ENCODE data around the gene CCDC187. TPM values are rescaled to one million over a fixed set of nuclear protein-coding genes. Genes with fewer than 3 reads are reported as not detected.

Gene CCDC187
- total RNA-seq, 1 donor: under 0.01 TPM

GRCh38 chr9:136335296-136336155, 31.6 kb upstream of the CCDC187 start:
- no peak for DNase-seq (ENCODE audit: low read depth)
- TF ChIP-seq, protein P1, sequence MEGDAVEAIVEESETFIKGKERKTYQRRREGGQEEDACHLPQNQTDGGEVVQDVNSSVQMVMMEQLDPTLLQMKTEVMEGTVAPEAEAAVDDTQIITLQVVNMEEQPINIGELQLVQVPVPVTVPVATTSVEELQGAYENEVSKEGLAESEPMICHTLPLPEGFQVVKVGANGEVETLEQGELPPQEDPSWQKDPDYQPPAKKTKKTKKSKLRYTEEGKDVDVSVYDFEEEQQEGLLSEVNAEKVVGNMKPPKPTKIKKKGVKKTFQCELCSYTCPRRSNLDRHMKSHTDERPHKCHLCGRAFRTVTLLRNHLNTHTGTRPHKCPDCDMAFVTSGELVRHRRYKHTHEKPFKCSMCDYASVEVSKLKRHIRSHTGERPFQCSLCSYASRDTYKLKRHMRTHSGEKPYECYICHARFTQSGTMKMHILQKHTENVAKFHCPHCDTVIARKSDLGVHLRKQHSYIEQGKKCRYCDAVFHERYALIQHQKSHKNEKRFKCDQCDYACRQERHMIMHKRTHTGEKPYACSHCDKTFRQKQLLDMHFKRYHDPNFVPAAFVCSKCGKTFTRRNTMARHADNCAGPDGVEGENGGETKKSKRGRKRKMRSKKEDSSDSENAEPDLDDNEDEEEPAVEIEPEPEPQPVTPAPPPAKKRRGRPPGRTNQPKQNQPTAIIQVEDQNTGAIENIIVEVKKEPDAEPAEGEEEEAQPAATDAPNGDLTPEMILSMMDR (IDR thresholded peaks at IDR 0.05; ENCODE audit: insufficient read depth, low read depth, low read length): no peak

GRCh38 chr9:136334541-136334940, 30.6 kb upstream of the CCDC187 start:
- TF ChIP-seq, protein P1 (IDR thresholded peaks at IDR 0.05; ENCODE audit: insufficient read depth, low read depth, low read length): no peak
- no peak overlapping the region for H3K4me3 ChIP-seq (ENCODE audit: low read depth, low read length)
- no peak for DNase-seq (ENCODE audit: low read depth)

More at GRCh38 chr9:136335296-136336155, 31.6 kb upstream of the CCDC187 start:
- no peak overlapping the region for H3K4me3 ChIP-seq (ENCODE audit: low read depth, low read length)

DNA sequence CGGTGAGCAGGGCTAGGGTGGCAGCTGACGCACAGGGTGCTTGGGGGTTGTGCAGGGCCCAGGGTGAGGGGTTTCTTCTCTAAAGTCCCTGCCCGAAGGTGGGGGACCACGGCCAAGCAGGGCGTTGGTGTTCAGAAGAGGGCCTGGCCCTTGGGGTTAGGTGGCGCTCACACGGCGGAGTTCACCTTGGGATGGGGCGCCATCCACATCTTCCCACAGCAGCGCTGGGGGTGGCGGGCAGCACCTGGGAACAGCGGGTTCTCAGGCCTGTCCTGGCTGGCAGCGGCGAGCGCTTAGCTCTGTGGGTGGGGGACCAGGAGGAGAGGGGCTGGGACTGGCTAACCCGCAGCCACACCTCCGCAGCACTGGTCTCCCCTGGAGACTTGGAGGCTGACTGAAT, 29.6 kb upstream of the CCDC187 start:
- TF ChIP-seq, protein P1 (IDR thresholded peaks at IDR 0.05; ENCODE audit: insufficient read depth, low read depth, low read length): no peak
- DNase-seq (ENCODE audit: low read depth): no peak
- H3K4me3 ChIP-seq (ENCODE audit: low read depth, low read length): no peak overlapping the region

DNA sequence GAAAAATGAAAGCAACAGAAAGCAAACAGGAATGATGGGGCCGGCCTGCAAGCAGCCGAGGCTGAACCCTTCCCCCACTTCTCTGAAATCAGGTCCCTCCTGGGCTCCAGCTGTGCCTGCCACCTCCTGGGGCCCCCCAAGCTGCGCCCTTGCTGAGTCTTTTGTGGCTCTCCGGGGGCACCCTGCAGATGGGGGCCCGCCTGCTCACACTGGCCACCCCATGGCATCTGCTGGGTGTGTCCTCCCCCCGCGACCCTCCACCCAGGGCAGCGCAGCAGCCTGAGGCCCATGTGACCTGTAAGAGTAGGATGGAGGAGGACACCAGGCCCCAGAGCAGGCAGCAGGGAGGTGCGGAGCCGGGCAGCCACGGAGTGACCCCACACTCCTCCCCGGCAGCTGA, 29.2 kb upstream of the CCDC187 start:
- H3K4me3 ChIP-seq (ENCODE audit: low read depth, low read length): no peak overlapping the region
- DNase-seq (ENCODE audit: low read depth): no peak
- TF ChIP-seq, protein P1 (IDR thresholded peaks at IDR 0.05; ENCODE audit: insufficient read depth, low read depth, low read length): no peak

- TF ChIP-seq, protein P1 (IDR thresholded peaks at IDR 0.05; ENCODE audit: insufficient read depth, low read depth, low read length): no peak
- no peak for DNase-seq (ENCODE audit: low read depth)
- no peak overlapping the region for H3K4me3 ChIP-seq (ENCODE audit: low read depth, low read length)
Observed at GRCh38 chr9:136332482-136332983, 28.6 kb upstream of the CCDC187 start.

GRCh38 chr9:136331556-136332481, 27.9 kb upstream of the CCDC187 start:
- TF ChIP-seq, protein P1 (IDR thresholded peaks at IDR 0.05; ENCODE audit: insufficient read depth, low read depth, low read length): no peak
- no peak for DNase-seq (ENCODE audit: low read depth)
- H3K4me3 ChIP-seq (ENCODE audit: low read depth, low read length): no peak overlapping the region

Measured in fibroblast of villous mesenchyme (primary cell).